ENCODE results near the gene ARHGEF33.

ARHGEF33 gene

GRCh38 chr2:39007875-39008504 is 118.3 kb downstream of the ARHGEF33 start:
- in situ Hi-C loops (cut with MboI; ENCODE audit: low sequenced_read_pairs), result no loop called here

GRCh38 chr2:39008665-39009064 is 119.0 kb downstream of the ARHGEF33 start:
- in situ Hi-C loops (cut with MboI; ENCODE audit: low sequenced_read_pairs), result no loop called here

- in situ Hi-C loops (cut with MboI; ENCODE audit: low sequenced_read_pairs), result no loop called here
These were observed 124.2 kb downstream of the ARHGEF33 start for GRCh38 chr2:39013871-39014270.

- in situ Hi-C loops (cut with MboI; ENCODE audit: low sequenced_read_pairs), result no loop called here
These were observed 125.7 kb downstream of the ARHGEF33 start for GRCh38 chr2:39015424-39015823.

GRCh38 chr2:39017334-39017733 is 127.7 kb downstream of the ARHGEF33 start:
- in situ Hi-C loops (cut with MboI; ENCODE audit: low sequenced_read_pairs), result no loop called here

- in situ Hi-C loops (cut with MboI; ENCODE audit: low sequenced_read_pairs), result no loop called here
These were observed 129.0 kb downstream of the ARHGEF33 start for GRCh38 chr2:39018638-39019037.

GRCh38 chr2:39020383-39020782 is 130.7 kb downstream of the ARHGEF33 start:
- in situ Hi-C loops (cut with MboI; ENCODE audit: low sequenced_read_pairs), result no loop called here

GRCh38 chr2:39022642-39023235 is 133.1 kb downstream of the ARHGEF33 start:
- in situ Hi-C loops (cut with MboI; ENCODE audit: low sequenced_read_pairs), result no loop called here

- in situ Hi-C loops (cut with MboI; ENCODE audit: low sequenced_read_pairs), result no loop called here
These were observed 134.0 kb downstream of the ARHGEF33 start for GRCh38 chr2:39023649-39024048.

GRCh38 chr2:39024833-39025232 is 135.2 kb downstream of the ARHGEF33 start:
- in situ Hi-C loops (cut with MboI; ENCODE audit: low sequenced_read_pairs), result no loop called here
